Measurements from ENCODE around the gene CAMTA1.

CAMTA1 gene

GRCh38 chr1:7426780-7427604 lies 641.7 kb downstream of the CAMTA1 start:
- Histone ChIP-seq H3K4me1 (peaks cover 0 to 13% (median 9%) of the 10 kb centered on the region in 10 experiments; a peak in 11 of 20 replicates), H3K27me3 (no peaks in the 10 kb centered on the region), H3K9ac (no peak overlapping the region), H3K4me3 (no peak overlapping the region), H3K27ac (no peak overlapping the region), H3K9me3 (replicated peaks in 1 of 11) (peaks cover 0 to 8% (median 3%) of the 10 kb centered on the region in 11 experiments; a peak in 5 of 22 replicates), H3K36me3 (no peaks in the 10 kb centered on the region), H4K20me1 (peaks cover 0 to 7% (median 0%) of the 10 kb centered on the region in 11 experiments; a peak in 1 of 22 replicates), H3K4me2 (peak overlapping the region in 6 of 11 experiments; percentile 28 to 52 (median 42); a peak in 8 of 22 replicates)
- TF ChIP-seq Cebpa-rat (IDR thresholded peaks at IDR 0.05): no peak

GRCh38 chr1:7427605-7428300 lies 642.5 kb downstream of the CAMTA1 start:
- Histone ChIP-seq H3K9ac (no peak overlapping the region), H3K27me3 (no peaks in the 10 kb centered on the region), H3K9me3 (replicated peaks in 1 of 11) (peaks cover 0 to 8% (median 3%) of the 10 kb centered on the region in 11 experiments; a peak in 5 of 22 replicates), H3K4me3 (no peak overlapping the region), H3K36me3 (no peaks in the 10 kb centered on the region), H4K20me1 (peaks cover 0 to 8% (median 0%) of the 10 kb centered on the region in 11 experiments; a peak in 1 of 22 replicates), H3K27ac (no peak overlapping the region), H3K4me1 (peaks cover 0 to 14% (median 10%) of the 10 kb centered on the region in 10 experiments; a peak in 11 of 20 replicates), H3K4me2 (peak overlapping the region in 7 of 11 experiments; percentile 28 to 52 (median 41); a peak in 14 of 22 replicates)
- TF ChIP-seq Cebpa-rat (IDR thresholded peaks at IDR 0.05): no peak

GRCh38 chr1:7429290-7429689 lies 644.0 kb downstream of the CAMTA1 start:
- no peak overlapping the region for H3K9ac ChIP-seq
- H3K36me3 ChIP-seq: no peaks in the 10 kb centered on the region
- peaks cover 0 to 8% (median 0%) of the 10 kb centered on the region in 11 experiments; a peak in 1 of 22 replicates for H4K20me1 ChIP-seq
- H3K9me3 ChIP-seq (replicated peaks in 1 of 11): peaks cover 0 to 8% (median 3%) of the 10 kb centered on the region in 11 experiments; a peak in 5 of 22 replicates
- H3K4me2 ChIP-seq: no peak overlapping the region
- TF ChIP-seq Cebpa-rat (IDR thresholded peaks at IDR 0.05): no peak
- H3K27me3 ChIP-seq: no peaks in the 10 kb centered on the region
- H3K4me3 ChIP-seq: no peak overlapping the region
- H3K27ac ChIP-seq: no peak overlapping the region
- H3K4me1 ChIP-seq: peaks cover 6 to 24% (median 21%) of the 10 kb centered on the region in 10 experiments; a peak in 14 of 20 replicates

GRCh38 chr1:7430047-7430608 lies 644.9 kb downstream of the CAMTA1 start:
- no peaks in the 10 kb centered on the region for H3K27me3 ChIP-seq
- H4K20me1 ChIP-seq: peaks cover 0 to 8% (median 0%) of the 10 kb centered on the region in 11 experiments; a peak in 2 of 22 replicates
- no peak overlapping the region for H3K4me2 ChIP-seq
- H3K4me3 ChIP-seq: no peak overlapping the region
- peaks cover 0 to 8% (median 4%) of the 10 kb centered on the region in 11 experiments; a peak in 6 of 22 replicates for H3K9me3 ChIP-seq (replicated peaks in 1 of 11)
- H3K4me1 ChIP-seq: peaks cover 6 to 26% (median 21%) of the 10 kb centered on the region in 10 experiments; a peak in 14 of 20 replicates
- TF ChIP-seq Cebpa-rat (IDR thresholded peaks at IDR 0.05): no peak
- H3K9ac ChIP-seq: no peak overlapping the region
- no peaks in the 10 kb centered on the region for H3K36me3 ChIP-seq
- no peak overlapping the region for H3K27ac ChIP-seq

- Histone ChIP-seq H3K27ac (no peak overlapping the region), H3K36me3 (no peaks in the 10 kb centered on the region), H3K4me1 (peaks cover 6 to 32% (median 24%) of the 10 kb centered on the region in 10 experiments; a peak in 15 of 20 replicates), H4K20me1 (peaks cover 0 to 8% (median 0%) of the 10 kb centered on the region in 11 experiments; a peak in 2 of 22 replicates), H3K4me3 (no peak overlapping the region), H3K27me3 (no peaks in the 10 kb centered on the region), H3K9me3 (replicated peaks in 1 of 11) (peaks cover 0 to 8% (median 4%) of the 10 kb centered on the region in 11 experiments; a peak in 6 of 22 replicates), H3K9ac (no peak overlapping the region), H3K4me2 (no peak overlapping the region)
- no peak for TF ChIP-seq Cebpa-rat (IDR thresholded peaks at IDR 0.05)
Observed at GRCh38 chr1:7430691-7431090, 645.4 kb downstream of the CAMTA1 start.

- Histone ChIP-seq H3K4me3 (no peak overlapping the region), H3K27me3 (no peaks in the 10 kb centered on the region), H3K27ac (no peak overlapping the region), H3K9me3 (replicated peaks in 1 of 11) (peaks cover 0 to 8% (median 4%) of the 10 kb centered on the region in 11 experiments; a peak in 6 of 22 replicates), H3K9ac (no peak overlapping the region), H4K20me1 (peaks cover 0 to 8% (median 0%) of the 10 kb centered on the region in 11 experiments; a peak in 2 of 22 replicates), H3K36me3 (no peaks in the 10 kb centered on the region), H3K4me1 (peaks cover 6 to 46% (median 39%) of the 10 kb centered on the region in 10 experiments; a peak in 17 of 20 replicates), H3K4me2 (no peak overlapping the region)
- TF ChIP-seq Cebpa-rat (IDR thresholded peaks at IDR 0.05): no peak
Observed at GRCh38 chr1:7432102-7432899, 647.0 kb downstream of the CAMTA1 start.

- no peak for TF ChIP-seq Cebpa-rat (IDR thresholded peaks at IDR 0.05)
- no peaks in the 10 kb centered on the region for H3K27me3 ChIP-seq
- H3K4me3 ChIP-seq: no peak overlapping the region
- no peak overlapping the region for H3K9ac ChIP-seq
- H3K36me3 ChIP-seq: no peaks in the 10 kb centered on the region
- H4K20me1 ChIP-seq: peaks cover 0 to 8% (median 0%) of the 10 kb centered on the region in 11 experiments; a peak in 2 of 22 replicates
- H3K9me3 ChIP-seq (replicated peaks in 1 of 11): peaks cover 0 to 8% (median 4%) of the 10 kb centered on the region in 11 experiments; a peak in 6 of 22 replicates
- no peak overlapping the region for H3K27ac ChIP-seq
- H3K4me2 ChIP-seq: peak overlapping the region in 4 of 11 experiments; percentile 9 to 34 (median 17); a peak in 4 of 22 replicates
- H3K4me1 ChIP-seq: peaks cover 6 to 44% (median 33%) of the 10 kb centered on the region in 10 experiments; a peak in 17 of 20 replicates
Observed at GRCh38 chr1:7432900-7433380, 647.7 kb downstream of the CAMTA1 start.

GRCh38 chr1:7434566-7434965 lies 649.3 kb downstream of the CAMTA1 start:
- no peak overlapping the region for H3K27ac ChIP-seq
- TF ChIP-seq Cebpa-rat (IDR thresholded peaks at IDR 0.05): no peak
- H3K4me1 ChIP-seq: peaks cover 6 to 56% (median 32%) of the 10 kb centered on the region in 10 experiments; a peak in 17 of 20 replicates
- H3K9ac ChIP-seq: no peak overlapping the region
- H3K36me3 ChIP-seq: no peaks in the 10 kb centered on the region
- H4K20me1 ChIP-seq: peaks cover 0 to 8% (median 0%) of the 10 kb centered on the region in 11 experiments; a peak in 2 of 22 replicates
- peaks cover 0 to 6% (median 4%) of the 10 kb centered on the region in 11 experiments; a peak in 6 of 22 replicates for H3K9me3 ChIP-seq (replicated peaks in 1 of 11)
- H3K4me2 ChIP-seq: no peak overlapping the region
- H3K27me3 ChIP-seq: no peaks in the 10 kb centered on the region
- no peak overlapping the region for H3K4me3 ChIP-seq

All from BLaER1 treated with 17β-estradiol and CSF1 and Interleukin-3, amounts not matched to agents 10 nM and 100 nM (cell line).